DLD1 (cell line): ENCODE measurements around the gene PRPF40A.
"Not testable (repeated sequence)": the region's sequence is repeated elsewhere in the genome, so short reads cannot be mapped to it uniquely, and the experiment has no call there.

Experiments used
- in situ Hi-C: cut with HindIII; loops from 2 replicates; pipeline ENCODE4 v1.10.0; 2017; ENCODE audit warnings: low sequenced_read_pairs

Gene PRPF40A

GRCh38 chr2:152717228-152718075, at the start of gene PRPF40A:
Gene PRPF40A (minus strand): TSS chr2:152717461. CDS start chr2:152717439, 22 bp downstream.
- in situ Hi-C loops, result no loop called here

DNA sequence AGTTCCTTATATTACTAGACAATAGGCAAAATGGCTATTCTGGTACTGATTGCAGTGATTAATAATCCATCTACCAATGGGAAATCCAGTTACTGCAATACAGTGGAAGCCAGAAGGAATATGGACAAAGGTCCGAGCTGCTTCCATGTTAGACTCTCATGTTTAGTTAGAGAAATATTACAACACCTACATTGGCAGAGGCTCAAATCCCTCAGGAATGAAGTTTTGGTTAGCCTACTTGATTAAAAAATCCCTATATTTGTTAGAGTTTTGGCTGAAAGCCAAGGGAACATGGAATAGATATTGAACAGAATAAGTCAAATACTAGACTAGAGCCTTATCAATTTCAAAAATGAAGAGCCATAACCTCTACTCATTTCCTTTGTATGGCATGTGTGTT, 49.7 kb upstream of the PRPF40A start:
- in situ Hi-C loops, result no loop called here

DNA sequence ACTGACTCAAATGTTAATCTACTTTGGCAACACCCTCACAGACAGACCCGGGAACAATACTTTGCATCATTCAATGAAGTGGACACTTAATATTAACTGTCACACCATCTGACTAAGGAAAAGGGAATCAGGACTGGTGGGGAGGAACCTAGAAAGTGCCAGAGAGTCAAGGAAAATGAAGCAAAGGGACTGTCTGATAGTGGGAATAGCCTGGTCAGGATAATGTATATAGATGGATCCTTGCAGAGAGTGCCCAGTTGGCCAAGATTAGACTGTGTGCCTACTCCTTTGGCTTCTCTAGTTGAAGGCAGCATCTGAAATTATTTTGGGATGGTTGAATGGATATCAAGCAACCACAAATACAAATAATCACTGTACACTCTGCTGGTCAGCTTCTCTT, 46.4 kb upstream of the PRPF40A start:
- in situ Hi-C loops, result no loop called here

DNA sequence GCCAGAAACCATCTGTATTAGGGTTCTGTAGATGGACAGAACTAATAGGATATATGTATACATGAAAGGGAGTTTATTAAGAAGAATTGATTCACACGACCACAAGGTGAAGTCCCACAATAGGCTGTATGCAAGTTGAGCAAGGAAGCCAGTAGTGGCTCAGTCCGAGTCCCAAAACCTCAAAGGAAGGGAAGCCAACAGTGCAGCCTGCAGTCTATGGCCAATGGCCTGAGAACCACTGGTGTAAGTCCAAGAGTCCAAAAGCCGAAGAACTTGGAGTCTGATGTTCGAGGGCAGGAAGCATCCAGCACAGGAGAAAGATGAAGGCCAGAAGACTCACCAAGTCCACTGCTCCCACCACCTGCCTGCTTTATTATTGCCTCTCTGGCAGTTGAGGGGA, 45.9 kb upstream of the PRPF40A start:
- in situ Hi-C loops, result not testable (repeated sequence)

- in situ Hi-C loops, result no loop called here
These were observed 44.9 kb upstream of the PRPF40A start for GRCh38 chr2:152762202-152762601.

GRCh38 chr2:152761214-152761613, 44.0 kb upstream of the PRPF40A start:
- in situ Hi-C loops, result no loop called here

DNA sequence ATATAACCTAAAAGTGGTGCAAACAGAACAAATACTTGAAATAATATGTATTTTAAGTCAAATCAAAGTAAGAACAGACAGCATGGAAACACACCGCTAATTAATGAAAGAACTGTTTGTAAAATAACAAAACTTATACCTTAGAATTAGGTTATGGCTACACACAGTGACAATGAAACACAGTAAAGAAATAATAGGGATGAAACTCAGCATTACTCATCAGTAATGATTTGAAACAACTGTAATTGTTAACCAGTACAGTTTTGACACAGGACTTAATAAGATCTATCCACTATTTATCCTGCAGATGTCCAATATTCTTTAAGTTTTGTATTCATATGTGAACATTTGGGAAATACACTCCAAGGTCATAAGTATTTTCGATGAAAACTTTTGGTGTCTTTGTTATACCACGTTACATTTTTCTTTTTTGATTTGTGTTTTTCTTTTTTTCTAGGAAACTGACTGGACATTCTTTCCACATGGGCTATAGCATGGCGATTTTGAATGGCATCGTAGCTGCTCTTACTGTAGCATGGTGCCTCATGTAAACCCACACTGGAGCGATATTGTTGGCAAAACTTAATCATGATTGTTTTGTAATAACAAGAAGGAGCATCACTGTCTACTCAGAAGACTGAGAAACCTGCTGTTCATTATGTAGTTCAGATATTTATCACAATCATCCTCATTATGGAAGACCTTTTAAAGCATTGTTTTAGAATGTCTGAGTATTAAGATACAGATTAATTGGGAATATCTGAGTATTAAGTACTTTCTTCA, 42.2 kb upstream of the PRPF40A start:
- in situ Hi-C loops, result no loop called here

DNA sequence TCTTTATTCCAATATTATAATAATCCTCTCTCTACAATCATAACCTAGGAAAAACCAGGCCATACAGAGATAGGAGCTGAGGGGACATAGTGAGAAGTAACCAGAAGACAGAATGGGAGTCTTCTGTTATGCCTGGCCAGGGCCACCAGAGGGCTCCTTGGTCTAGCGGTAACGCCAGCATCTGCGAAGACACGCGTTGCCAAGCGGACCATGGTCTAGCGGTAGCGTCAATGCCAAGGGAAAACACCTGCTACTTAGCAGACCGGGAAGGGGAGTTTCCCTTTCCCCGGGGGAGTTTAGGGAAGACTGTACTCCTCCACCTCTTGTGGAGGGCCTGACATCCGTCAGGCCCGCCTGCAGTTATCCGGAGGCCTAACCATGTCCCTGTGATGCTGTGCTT, 37.8 kb upstream of the PRPF40A start:
- in situ Hi-C loops, result no loop called here

DNA sequence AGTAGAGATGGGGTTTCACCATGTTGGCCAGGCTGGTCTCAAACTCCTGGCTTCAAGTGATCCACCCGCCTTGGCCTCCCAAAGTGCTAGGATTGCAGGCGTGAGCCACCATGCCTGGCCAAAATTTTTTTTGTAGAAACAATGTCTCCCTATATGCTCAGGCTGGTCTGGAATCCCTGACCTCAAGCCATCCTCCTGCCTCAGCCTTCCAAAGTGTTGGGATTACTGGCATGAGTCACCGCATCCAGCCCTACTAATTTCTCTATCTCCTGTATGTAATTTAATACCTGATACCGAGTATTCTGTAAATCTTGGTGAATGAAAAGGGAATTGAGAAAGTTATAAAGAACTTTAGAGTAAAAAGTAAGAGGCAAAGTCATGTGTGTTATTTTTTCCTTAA, 30.5 kb upstream of the PRPF40A start:
- in situ Hi-C loops, result not testable (repeated sequence)

- in situ Hi-C loops, result no loop called here
These were observed 25.7 kb upstream of the PRPF40A start for GRCh38 chr2:152743002-152743401.

DNA sequence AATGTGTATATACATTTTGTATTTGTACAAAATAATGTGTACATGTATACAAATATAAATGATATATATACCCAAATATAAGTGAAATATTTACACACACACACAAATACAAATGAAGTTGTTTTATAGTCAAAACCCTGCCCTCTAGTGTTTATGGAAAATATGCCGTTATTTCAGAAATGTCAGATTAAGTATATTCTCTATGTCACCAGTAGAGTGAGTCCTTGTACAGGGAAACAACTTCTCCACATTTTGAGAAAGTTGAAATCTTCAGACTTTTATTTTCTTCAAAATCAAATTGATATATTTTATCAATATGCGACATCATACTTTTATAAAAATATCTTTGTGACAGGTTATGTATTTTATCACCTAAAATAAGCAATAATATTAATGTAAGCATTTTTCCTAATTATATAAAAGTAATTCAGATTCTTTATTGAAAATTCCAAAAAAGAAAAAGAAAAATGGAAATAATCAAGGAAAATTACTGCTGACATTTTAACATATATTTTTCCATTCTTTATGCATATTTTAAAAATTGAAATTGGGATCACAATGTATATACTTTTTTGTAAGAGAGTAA, 23.6 kb upstream of the PRPF40A start:
- in situ Hi-C loops, result no loop called here

GRCh38 chr2:152739705-152740104, 22.4 kb upstream of the PRPF40A start:
- in situ Hi-C loops, result not testable (repeated sequence)

DNA sequence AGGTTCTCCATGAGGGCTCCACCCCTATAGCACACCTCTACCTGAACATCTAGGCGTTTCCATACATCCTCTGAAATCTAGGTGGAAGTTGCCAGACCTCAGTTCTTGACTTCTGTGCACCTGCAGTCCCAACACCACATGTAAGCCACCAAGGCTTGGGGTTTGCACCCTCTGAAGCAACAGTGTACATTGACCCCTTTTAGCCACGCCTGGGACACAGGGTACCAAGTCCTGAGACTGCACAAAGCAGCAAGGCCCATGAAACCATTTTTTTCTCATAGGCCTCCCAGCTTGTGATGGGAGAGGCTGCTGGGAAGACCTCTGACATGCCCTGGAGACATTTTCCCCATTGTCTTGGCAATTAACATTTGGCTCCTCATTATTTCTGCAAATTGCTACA, 21.2 kb upstream of the PRPF40A start:
- in situ Hi-C loops, result no loop called here

GRCh38 chr2:152737509-152737908, 20.2 kb upstream of the PRPF40A start:
- in situ Hi-C loops, result not testable (repeated sequence)

DNA sequence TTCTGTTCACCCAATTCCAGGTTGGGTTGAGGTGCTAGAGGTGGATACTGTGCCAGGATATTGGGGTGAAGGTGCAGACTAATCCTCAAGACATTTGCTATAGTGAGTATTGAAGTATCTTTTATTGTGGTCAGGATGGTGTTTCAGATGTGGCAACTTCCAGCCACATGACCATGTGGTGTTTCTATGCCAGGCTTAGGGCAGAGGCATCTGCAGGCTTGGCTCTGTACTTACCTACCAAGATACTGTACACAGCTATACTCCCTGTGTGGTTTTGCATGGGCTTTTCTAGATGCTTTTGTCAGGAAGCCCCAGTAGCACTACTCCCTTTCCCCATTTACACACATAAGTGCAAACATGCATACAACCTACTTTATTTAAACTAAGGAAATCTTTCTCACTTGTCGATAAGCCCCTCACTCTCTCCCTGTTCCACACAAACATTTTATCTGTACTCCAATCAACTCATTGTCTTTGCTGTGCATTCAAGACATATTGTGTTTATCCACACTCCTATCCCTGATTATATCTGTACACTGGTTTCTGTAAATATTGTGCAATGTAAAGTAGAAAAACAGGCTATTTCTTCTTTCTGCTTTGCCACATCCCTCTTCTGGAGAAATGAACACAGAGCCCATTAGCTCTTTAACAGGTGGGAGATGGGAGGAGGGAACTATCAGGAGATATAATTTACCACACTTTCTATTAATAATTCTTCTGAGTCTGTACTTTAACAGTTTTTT, 13.5 kb upstream of the PRPF40A start:
- in situ Hi-C loops, result no loop called here

DNA sequence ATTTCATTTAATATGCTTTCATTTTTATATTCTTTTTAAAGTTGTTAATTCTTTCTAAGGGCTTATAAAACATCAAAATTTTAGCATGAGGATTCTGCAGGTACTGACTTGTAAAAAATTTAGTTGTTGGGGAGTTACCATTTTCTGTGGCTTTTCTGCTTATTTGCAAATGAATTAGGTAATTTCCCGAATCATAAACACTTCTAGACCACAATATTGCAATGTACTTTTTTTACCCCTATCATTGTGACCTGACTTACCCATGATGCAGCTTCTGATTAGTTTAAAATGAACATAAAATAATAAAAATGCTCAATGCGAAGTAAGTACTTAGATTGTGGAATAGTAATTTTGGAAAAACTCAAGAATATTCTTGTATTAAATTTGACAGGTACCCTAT, 12.6 kb upstream of the PRPF40A start:
- in situ Hi-C loops, result no loop called here

DNA sequence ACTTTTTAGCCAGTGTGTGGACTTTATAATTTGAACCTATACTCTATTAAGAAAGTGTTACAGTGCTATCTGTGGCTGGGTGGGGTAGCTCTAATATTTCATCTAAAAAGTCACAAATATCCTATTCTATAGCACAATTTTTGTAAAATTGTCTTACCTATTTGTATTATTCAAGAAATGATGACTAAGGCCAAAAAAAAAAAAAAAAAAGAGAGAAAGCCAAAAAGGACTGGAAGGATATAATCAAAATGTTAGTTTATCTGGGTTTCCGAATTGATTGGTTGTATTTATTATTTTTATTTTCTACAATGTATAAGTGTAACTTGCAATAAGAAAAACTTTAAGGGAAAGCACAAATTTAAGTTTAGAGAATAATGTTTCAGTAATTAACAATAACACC, 6.7 kb upstream of the PRPF40A start:
- in situ Hi-C loops, result no loop called here

- in situ Hi-C loops, result not testable (repeated sequence)
These were observed 5.4 kb upstream of the PRPF40A start for GRCh38 chr2:152722639-152723038.

- in situ Hi-C loops, result no loop called here
These were observed 3.5 kb upstream of the PRPF40A start for GRCh38 chr2:152720794-152721193.

DNA sequence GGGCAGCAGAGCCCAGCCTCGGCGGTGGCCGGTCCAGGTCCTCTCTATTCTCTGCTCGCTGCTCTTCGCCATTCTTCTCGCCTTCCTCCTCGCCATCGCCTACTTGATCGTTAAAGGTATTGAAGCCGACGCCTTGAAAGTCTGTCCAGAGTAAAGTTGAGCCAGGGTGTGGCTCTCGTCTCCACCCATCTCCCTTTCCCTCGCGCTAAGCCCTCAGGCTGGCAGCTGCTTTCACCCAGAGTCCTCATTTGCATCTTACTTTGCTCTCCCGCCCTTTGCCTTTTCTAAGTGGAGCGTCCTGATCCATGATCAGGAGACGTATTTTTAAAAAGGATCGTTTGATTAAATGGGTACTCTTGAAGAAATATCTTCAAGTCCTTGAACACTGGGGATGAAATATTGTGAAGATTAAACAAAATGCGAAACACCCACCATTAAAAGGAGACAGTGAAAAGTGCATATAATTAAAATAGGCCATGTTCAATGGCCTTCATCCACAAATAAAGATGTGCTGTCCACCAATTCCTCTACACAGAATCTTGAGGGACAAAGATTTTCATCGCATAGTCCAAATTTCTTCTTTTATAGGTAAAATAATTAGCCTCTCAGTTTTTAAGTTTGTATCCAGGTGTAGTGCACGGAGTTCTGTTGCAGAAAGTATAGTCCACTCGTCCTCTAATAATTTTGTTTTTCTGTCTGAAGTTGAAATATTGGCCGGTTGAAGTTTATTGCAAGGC, 1.8 kb upstream of the PRPF40A start:
- in situ Hi-C loops, result no loop called here
